Right renal cortex interstitium (tissue), 3 donors: Measurements from ENCODE around the gene XIRP1. TPM values are rescaled to one million over a fixed set of nuclear protein-coding genes. Genes with fewer than 3 reads are reported as not detected.

Experiments
- DNase-seq, 3 donors: peaks; one replicate each; pipeline ENCODE4 v3.0.0-alpha.2; 2013; ENCODE audit warnings: low read depth in 3 of 3, low spot score in 2 of 3
- polyA plus RNA-seq, 3 donors: library from polyadenylated mRNA; unstranded; fragments of 120-200 nt; gene quantifications; one replicate each; pipeline ENCODE4 v1.2.1, GENCODE V29; 2013; ENCODE audit not compliant: insufficient read length in 3 of 3

XIRP1 gene
- polyA plus RNA-seq, 3 donors, result 0.12 to 0.47 (median 0.16) TPM

DNA sequence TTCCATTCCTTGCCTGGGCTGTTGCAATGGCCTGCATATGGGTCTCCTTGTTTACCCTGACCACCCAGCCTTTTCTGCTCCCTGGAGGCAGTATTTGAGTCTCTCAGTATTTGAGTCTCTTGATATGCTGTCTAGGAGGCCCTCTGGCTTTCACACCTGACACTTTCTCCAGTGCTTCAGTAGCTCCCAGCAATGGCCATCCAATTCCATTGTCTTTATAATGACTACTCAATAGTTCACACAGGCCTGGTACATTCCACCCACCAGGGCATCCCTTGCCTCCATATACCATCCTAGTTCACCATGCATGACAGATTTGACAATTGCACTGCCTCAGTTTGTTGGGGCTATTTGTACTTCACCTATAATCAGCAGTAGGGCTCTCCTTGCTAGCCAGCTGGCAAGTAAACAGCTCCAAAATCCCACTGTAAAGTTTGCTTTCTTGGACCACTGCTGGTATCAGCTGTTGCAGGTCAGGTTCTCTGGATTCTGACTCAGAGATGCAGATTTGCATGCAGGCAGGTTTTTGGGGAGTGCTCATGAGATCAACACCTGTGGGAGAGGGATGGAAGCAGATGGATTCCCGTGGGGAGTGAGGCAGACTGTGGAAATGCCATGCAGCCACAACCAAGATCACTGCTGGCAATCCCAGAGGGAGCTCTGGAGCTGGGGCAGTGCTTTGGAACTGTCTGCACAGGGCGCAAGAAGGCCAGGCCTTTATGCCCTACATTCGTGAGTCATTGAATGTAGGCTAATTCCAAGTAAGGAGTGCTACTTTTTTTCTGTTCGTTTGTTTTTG, 19.1 kb upstream of the XIRP1 start:
- no peak for DNase-seq

DNA sequence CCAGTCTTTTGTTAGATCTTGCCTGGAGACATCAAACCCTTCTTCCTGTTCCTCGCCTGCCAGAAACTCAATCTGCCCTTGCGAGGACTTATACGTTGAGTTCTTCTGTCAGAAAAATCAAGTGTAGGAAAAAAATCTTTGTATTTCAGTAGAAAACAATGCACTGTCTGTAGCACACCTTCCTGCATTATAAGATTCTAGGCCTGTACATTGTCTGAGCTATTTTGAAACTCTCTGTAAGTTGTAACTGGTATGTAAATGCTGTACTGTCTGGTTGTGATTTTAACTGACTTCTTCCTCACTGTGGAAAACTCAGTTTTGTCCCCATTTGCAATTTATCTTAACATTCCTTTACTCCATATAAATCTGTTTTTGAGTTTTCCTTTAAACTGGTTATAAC, 17.7 kb upstream of the XIRP1 start:
- DNase-seq, result no peak

DNA sequence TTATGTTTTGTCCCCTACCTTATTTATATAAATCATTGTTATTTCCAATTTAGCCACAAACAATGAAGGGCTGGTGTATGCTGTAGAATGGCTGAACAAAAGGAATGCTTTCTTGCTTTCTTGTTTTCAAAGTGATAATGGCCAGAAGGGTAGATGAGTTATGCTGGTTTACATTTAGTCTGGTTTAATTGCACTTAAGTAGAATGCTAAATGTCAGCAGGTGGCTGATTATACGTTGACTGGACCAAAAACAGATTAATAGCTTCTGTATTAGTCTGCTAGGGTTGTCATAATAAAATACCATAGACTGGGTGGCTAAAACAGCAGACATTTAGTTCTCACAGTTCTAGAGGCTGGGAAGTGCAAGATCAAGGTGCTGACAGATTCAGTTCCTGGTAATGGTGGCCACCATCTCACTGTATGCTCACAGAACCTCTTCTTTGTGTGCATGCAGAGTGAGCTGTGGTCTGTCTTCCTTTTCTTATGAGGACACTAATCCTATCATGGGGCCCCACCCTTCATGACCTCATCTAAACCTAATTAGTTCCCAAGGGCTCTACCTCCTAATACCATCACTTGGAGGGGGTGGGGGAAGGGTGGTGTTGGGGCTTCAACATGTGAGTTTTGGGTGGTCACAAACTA, 17.1 kb upstream of the XIRP1 start:
- DNase-seq, result no peak

DNA sequence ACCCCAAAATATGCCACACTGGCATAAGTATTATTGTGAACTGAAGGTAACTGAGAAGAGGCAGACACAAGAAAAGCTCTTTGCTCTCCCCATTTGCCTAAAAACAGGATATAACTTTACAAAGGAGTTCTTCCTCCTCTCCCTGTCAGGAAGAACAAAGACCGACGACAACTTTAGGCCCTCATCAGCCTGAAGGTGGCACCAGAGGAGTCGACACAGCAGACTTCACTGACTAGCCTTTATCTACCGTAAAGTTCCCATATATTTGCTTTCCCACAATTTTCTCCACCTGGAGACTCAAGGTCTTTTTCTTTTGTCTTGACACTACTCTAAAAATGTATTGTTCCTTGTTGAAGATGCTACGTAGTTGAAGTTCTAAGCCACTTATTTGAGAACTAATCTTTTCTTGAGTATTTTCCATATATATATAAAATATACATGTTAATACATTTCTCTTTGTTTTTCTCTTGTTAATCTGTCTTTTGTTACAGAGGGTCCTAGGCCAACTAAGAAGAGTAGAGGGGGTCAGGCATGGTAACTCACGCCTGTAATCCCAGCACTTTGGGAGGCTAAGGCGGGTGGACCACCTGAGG, 16.2 kb upstream of the XIRP1 start:
- DNase-seq, result no peak

DNA sequence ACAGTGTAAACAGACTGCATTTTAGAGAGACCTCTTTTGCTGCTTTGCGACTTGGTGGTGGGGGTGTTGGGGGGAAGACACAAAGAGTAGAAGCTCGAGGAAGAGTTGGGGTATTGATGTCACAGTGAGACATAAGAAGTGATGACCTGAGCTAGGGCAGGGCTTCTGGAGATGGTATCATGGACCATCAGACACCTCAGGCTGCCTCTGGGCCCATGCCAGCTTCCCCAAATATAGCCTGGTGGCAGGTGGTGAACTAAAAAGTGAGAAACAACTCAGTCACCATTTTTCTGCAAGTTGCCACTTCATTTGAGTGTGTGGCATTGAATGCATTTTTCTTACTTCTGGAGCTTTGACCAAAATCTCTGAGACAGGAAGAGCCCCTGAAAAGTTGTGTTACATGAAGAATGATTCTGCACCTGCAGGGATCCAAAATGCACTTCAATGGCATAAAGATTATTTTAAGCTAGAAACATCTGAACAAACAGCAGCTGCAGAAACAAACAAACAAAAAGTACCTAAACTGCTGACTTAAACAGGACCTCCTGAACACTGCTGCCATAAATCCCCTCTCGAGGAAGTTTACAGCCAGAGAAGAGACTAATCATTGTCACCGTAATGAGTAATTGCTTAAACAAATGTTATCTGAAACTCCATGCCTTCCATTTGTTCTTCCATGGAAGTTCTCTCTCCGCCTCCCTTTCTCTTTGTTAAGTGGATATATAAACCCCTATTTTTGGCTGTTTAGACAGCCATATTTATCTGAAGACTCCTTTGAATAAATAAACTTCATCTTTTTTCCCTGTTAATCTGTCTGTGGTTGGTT, 15.2 kb upstream of the XIRP1 start:
- no peak for DNase-seq

DNA sequence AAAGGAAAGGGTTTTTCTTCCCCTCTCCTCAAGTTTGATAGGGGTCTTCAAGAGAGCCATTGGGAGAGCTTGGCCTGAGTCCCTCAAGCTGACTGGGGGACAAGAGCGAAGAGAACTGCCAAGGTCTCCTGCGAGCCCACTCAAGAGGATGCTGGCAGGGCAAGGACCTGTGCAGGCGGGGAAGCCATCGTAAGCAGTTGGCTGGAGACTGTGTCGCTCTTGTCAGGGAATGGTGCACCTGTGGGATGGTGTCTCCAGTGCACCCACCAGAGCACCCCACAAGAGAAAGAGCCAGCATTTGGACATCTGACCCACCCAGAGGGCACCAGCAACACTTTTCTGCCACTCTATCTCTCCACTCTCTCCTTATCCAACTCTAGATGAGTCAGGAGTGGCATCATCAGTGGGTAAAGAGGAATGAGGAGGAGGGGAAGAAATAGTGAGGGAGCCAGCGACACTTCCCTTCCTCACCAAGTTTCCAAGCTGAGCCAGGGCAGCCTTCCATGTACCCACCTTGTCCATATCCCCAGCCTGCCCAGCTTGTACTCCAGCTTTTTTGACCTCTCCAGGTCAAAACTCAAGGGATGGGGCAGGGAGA, 13.6 kb upstream of the XIRP1 start:
- DNase-seq, result no peak

DNA sequence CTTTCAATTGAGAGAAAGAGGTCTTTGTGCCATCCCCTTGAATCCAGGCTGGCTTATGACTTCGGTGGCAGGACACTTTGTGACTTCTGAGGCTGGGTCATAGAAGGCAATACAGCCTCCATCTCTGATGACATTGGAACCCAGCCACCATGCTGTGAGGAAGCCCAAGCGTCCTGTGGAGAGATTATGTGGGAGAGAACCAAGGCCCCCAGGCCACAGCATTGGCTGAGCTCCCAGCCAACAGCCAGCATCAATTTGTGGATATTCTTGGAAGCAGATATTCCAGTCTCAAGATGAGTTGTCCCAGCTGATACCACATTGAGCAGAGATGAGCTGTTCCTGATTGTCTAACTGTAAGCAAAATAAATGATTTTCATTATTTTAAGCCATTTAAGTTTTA, 12.7 kb upstream of the XIRP1 start:
- DNase-seq, result no peak

DNA sequence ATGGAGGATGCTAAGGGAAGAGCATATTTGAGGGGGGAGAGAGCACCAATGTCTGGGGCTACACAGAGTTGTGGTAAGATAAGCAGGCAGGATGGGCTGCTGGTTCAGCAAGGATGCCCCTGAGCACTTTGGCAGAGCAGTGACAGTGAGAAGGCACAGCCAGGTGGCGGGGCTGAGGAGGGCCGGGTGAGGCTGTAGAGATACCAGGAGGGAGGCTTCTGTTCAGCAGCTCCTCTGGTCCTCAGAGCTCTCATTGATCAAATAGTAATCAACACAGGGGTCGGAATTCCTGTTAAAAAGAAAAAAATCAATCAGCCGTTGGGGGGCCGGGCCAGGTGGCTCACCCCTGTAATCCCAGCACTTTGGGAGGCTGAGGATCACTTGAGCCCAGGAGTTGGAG, 11.5 kb upstream of the XIRP1 start:
- no peak for DNase-seq

DNA sequence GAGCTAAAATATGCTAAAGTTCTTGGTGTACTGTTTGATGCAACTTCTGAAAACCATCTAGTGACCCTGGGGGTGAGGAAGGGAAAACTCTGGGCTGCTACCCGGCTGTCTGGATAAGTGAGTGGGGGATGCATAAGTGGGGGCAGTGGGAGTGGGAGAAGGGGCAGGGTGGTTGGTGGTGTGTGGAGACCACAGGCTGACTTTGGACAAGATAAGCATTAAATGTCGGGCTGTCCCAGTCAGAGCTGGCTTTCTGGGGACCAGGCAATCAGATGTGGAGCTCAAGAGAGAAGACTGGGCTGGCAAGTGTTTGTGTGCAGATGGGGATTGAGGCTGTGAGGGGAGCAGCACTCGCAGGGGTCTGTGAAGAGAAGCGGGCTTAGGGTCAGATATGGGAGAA, 11.0 kb upstream of the XIRP1 start:
- no peak for DNase-seq

DNA sequence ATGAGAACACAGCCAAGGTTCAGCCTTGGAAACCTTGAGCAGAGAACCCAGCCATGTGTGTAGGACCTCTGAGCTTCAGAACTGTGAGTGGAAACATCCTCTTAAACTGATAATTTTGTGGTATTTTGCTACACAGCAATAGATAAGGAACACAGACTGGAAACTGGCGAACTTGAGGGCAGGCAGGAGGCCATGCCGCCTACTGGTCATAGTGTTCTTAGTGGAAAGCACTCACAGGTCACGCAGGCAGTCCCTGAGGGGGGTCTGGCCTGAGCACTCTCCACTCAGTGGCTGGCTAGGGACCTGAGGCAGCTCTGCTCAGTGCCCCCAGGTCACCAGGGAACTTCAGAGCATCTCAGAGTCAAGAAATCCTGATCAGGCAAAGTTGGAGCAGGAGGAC, 9.7 kb upstream of the XIRP1 start:
- DNase-seq, result no peak

DNA sequence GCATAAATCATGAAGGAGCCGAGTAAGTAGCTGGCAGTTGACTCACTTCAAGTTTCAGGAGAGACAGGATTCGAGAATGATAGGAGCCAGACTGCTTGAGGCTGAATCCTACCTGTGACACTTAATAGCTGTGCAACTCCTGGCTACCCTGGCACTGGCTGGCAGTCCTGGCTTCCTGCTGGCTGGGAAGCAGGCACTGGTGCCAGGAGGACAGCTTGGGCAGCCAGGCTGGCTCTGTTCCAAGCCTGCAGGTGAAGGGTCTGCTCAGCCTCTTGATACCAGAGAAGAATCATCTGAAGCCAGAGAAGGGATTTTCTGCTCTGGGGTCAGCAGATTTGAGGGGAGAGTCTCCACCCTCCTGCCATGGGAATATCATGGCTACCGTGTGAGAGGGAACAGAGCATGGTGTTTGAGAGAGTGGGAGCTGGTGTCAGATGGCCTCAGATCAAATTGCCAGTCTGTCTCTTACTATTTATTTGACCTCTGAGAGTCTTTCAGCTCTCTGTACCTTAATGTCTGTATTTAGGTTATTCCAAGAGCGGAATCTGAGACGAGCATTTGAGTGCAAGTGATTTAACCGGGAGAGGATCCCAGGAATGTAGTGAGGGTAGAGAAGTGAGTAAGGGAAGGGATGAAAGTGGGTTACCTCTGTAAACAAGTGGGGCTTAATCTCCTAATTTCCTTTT, 4.4 kb upstream of the XIRP1 start:
- DNase-seq, result no peak

DNA sequence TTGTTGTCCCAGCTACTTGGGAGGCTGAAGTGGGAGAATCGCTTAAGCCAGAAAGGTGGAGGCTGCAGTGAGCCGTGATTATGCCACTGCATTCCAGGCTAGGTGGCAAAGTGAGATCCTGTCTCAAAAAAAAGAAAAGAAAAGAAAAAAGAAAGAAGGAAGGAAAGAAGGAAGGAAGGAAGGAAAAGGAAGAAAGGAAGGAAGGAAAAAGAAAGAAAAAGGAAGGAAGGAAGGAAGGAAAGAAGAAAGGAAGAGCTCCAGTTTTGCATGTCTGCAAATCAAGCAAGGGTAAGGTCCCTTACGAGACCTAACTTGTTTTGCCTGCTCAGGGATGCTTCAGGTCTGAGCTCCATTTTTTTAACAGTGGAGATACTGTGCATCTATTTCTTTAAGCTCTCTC, 3.6 kb upstream of the XIRP1 start:
- no peak for DNase-seq

DNA sequence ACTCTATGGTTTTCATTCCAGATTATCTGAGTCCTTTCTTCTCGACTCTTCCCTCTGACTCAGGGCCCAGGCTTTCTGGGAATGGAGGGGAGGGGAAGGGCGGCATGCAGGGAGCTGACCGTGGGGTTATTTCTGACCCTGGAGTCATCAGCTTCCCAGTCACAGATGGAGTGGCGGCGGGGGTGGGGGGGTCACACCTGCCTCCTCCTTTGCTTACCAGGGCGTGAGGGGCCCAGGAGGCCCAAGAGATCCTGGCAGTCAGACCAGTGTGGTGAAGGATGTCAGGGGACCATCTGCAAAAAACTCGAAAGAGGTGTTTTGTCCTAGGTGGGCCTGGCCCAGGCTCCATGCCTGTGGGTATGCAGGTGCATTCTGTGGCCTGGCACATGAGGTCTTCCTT, 996 bp upstream of the XIRP1 start:
- no peak for DNase-seq

DNA sequence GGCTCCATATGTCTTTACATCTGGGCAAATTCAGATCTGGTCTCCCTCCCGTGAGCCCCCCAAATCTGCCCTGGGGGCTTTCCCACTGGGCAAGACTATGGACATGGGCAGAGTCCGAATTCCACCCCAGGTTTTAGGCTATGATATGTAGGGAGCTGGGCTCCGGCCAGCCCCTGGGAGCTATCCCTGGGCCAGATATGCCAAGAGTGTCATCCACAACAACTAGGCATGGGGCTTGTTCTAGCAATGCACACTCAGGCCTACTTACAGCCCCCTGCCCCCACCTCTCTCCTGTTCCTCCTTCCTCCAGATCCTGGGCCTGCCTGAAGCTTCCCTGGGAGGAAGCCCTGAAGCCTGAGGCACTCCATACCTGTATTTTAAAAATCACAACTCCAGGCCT, 622 bp downstream of the XIRP1 start:
- DNase-seq, result no peak

DNA sequence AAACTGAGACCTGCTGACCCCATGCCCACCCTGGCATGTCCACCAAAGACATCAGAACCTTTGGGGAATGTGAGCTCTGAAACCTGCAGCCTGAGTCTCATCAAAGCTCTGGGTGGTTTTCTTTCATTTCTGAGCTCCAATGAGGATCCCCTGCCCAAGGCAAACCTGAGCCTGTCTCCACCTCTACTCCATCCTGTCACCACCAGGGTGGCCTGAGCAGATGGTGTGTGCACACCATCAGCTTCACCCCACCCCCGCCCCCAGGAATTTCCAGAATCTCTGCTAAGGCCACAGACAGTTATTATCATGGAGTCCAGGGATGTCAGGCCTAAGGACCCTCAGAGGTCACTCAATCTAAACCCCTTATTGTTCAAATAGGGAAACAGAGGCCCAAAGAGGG, 1.3 kb downstream of the XIRP1 start:
- no peak for DNase-seq

DNA sequence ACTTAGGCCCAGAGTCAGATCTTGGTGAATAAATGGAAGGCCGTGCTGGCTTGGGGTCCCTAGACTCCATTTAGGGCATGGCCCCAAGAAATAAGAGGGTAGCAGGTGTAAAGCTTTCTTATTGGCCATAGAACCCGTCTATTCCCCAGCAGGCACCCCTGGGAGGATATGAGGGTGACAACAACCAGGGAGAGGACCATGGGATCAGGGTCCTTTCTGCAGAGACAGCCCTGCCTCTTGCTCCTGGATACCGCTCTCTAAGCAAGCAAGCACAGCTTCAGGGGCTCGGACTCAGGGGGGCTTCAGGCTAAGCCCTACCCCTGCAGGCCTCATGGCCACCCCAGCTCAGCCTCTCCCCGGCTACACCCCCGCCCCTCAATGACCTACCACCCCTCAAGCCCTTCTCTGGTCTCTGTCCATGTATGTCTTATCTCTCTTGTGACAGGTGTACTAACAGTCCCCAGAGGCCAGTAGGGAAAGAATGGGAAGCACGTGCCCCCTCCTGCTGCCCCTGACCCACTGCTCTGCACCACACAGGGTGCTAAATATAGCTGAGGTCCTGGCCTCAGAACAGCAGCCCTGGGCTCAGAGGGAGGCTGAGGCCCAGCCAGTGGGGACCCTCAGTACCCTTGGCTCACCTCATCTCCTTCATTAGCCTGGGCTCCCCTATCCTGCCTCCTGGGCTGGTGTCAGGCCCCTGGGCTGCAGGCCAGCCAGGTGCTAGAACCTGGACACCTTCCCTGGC, 1.9 kb downstream of the XIRP1 start:
- DNase-seq, result no peak

DNA sequence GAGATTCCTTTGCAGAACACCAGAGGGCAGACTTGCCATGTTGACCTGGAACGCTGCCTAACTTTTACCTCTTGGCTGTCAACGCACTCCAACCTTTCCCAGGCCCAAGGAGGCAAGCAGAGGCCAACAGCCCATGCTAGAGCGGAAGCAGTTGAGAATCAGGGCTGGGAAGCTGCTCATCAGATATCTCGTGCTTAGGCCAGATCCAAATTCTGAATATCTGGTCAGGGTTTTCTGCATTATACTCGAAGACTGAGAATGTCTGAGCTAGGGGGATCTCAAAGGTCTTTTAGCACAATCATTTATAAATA, 2.5 kb downstream of the XIRP1 start:
- no peak for DNase-seq

DNA sequence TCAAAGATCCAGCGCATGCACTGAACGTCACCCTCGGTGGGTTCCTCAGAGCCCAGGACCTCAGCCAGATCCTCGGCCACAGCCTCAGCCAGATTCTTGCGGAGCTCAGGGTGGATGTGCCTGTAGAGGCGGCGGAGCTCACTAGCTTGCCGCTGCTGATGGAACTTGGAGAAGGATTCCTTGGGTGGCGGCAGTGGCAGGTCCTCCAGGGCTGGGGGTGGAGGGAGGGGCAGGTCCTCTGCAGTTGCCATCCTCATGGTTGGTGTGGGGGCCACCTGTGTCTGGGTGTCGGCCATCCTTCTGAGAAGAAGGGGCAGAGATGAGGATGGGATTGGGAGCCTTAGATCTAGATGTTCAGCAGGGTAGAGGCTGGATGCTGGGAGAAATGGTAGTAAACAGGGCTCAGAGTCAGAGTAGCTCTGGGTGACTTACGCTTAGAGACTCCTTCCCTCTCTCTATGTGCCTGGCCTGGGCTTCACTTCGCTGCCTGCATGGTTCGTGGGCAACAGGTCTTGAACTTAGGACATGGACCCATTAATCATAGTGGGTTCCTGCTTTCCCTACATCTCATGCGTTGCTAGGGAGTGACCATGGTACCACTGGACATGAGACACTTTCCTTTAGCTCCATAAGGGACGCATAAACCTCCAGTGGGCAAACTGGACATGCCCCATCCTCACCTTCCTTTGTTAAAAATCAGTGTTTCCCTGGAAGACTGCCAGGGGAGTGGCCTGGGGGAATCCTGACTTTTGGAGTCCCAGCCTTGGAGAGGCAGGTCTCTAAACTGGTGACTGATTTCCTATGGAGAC, 3.0 kb downstream of the XIRP1 start:
- no peak for DNase-seq
